HG02840 (cell line): ENCODE results near the gene CDK19.
"Not testable (repeated sequence)": the region's sequence is repeated elsewhere in the genome, so short reads cannot be mapped to it uniquely, and the experiment has no call there.

Experiments
- ATAC-seq: cut with Tn5 transposase; IDR thresholded peaks from one replicate; pipeline ENCODE4 v1.9.1; 2021; ENCODE audit warnings: mild to moderate bottlenecking, moderate library complexity, moderate number of reproducible peaks; ENCODE audit not compliant: unreplicated experiment, low FRiP score

Gene CDK19

DNA sequence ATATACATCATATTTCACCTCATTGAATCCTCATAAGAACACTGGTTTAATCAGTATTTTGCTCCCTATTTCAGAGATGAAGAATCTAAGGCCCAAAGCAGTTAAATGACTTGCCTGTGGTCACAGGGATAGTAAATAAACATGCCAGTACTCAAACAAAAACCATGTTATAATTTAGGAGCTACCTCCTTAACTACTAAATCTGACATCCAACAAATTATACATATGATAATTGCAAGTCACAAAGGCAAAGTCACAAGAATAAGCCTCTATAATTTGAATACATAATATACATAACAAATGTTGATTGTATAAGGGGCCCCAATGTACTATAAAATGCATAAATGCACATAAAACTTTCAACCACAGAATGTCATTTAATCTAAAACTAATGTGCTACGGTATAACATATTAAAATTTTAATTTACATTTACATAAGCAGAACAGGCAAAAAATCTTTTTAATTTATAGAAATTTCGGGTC is 181.5 kb downstream of the CDK19 start:
- no peak for ATAC-seq

GRCh38 chr6:110629153-110629552 is 186.1 kb downstream of the CDK19 start:
- ATAC-seq = no peak

DNA sequence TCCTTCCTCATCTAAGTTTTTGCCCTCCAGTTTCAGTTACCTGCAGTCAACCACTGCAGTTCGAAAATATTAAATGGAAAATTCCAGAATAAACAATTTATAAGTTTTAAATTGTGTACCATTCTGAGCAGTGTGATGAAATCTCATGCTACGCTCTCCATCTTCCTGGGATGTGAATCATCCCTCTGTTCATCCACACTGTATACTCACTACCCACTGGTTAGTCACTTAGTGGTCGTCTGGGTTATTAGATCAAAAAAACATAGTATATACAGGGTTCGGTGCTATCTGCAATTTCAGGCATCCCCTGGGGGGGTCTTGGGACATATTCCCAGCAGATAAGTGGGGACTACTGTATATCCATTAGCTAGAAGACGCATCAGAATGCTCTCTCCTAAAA is 186.9 kb downstream of the CDK19 start:
- ATAC-seq = no peak

DNA sequence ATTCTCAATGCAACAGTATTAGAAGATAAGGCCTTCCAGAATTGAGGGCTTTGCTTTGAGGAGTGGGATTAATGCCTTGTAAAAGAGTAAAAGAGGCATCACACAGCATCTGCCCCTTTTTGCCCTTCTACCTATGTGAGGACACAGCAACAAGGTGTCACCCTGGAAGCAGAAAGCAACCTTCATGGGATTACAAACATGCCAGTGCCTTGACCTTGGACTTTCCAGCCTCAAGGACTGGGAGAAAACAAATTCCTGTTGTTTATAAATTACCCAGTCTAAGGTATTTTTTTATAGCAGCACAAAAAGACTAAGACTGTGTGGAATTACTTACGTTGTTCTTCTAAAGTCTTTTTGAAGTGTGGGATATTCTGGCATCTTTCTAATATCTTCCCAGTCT is 188.8 kb downstream of the CDK19 start:
- ATAC-seq = no peak

DNA sequence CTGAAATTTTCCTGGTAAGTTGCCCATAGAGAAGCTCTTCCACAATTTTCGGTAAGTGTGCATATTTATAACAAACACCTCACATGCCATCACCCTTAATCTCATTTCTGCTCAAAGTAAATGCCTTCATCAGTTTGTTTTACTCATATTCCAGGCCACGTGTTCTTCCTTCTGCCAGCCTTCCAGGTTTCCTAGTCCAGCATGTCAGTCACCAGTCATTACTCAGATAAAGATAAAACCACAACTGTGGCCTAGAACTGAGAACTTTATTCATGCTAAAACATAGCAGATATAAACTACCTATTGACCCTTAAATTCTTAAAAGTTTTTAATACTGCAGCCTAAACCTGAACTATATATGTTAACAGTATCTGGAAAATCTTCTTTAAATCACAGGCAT is 189.4 kb downstream of the CDK19 start:
- no peak for ATAC-seq

- ATAC-seq = no peak
These were observed 192.2 kb downstream of the CDK19 start for GRCh38 chr6:110622912-110623578.

- no peak for ATAC-seq
These were observed 194.2 kb downstream of the CDK19 start for GRCh38 chr6:110621061-110621460.

DNA sequence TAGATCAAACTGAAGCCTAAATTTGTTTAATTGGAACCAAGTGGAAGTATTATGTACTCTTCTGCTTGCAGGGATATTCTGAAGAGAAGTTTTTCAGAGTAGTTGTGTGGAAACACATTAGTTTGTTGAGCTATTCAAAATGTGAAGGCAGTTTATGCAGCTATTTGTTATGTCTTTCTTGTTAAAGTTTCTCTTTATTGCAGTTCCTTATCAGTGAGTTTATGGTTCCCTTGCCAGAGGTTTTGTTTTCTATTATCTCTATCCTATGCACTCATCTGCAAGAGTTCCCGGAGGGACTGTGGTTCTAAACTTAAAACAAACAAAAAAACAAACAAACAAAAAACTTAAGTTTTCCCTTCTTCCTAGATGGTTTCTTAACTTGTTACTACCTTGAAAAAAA is 195.2 kb downstream of the CDK19 start:
- no peak for ATAC-seq

DNA sequence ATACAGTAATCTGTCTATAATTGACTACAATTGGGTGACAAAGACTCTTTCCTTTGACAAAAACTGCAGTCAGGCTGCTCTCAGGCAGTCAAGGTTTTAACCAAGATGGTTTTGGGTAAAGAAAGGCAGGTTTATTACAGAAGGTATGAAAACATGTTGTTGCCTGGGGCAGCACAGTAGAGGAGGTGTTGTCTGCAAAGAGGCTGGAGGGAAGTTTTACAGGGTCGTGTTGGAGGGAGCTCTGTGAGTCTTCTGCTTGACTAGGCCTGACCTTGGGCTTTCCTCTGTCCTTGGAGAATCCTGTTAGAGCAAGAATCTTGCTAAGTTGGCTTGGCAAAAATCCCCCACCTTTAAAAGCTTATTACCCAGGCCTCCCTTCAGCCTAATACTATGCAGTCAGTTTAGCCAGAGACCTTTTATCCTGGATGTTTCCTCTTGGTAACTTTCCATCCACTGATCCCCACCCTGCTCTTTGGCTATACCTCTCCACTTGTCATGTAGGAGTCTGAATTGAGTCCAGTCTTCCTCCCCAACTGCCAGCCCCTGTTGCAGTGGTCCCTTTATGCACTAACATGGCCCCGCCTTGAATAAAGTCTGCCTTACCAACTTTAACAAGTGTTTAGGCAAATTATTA is 195.9 kb downstream of the CDK19 start:
- ATAC-seq = no peak

DNA sequence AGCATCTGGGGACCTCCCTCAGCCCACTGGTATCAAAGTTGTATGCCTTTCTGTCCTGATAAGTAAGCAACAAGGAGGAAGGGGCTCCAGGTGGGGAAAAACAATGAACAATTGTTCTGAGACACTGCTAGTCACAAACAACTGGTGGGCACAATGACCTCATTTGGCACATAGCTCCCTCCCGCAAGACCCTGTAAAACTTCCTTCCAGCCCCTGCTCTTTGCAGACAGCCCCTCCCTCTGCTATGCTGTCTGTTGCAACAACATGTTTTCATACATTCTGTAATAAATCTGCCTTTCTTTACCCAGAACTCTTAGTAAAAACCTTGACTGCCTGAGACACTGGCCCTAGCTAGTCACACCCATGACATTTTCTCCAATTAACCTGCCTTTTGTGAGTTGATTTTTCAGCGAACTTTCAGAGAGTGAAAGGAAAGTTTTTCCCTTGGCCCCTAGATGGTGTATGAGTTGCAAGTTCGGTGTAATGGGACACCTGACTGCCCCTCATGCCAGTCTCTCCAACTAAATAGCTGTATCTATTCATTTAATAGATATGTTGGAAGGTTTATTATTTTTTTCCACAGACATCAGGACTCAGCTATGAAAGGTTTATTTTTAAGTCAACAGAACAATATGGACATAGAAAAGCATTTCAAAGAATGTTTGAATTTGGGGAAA is 196.5 kb downstream of the CDK19 start:
- no peak for ATAC-seq

- peak; percentile 82 for ATAC-seq
These were observed 198.2 kb downstream of the CDK19 start for GRCh38 chr6:110617057-110617456.

- ATAC-seq = no peak
These were observed 199.5 kb downstream of the CDK19 start for GRCh38 chr6:110615722-110616121.

DNA sequence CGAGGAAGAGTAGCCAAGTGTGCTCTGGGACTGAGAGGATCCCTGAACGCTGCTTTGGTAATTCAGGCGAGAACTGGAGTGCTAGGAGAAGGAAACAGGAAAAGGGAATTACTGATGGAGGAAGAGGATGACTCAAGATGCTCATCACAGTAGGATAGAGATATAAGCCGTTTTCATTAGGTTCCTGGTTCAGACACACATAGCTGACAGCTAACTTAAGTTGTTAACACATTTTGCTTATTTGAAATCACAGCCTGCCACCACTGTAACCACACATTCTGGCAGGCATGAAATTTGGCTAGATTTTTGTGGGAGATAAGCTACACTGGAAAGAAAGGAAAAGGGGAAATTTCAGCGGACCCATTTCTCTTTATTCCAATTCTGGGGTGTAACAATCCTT is 200.7 kb downstream of the CDK19 start:
- ATAC-seq = no peak

GRCh38 chr6:110614106-110614505 is 201.2 kb downstream of the CDK19 start:
- ATAC-seq = no peak

- ATAC-seq = no peak
These were observed 201.9 kb downstream of the CDK19 start for GRCh38 chr6:110613356-110613755.

- ATAC-seq = no peak
These were observed 203.0 kb downstream of the CDK19 start for GRCh38 chr6:110612298-110612697.

- ATAC-seq = no peak
These were observed 206.2 kb downstream of the CDK19 start for GRCh38 chr6:110609101-110609500.

DNA sequence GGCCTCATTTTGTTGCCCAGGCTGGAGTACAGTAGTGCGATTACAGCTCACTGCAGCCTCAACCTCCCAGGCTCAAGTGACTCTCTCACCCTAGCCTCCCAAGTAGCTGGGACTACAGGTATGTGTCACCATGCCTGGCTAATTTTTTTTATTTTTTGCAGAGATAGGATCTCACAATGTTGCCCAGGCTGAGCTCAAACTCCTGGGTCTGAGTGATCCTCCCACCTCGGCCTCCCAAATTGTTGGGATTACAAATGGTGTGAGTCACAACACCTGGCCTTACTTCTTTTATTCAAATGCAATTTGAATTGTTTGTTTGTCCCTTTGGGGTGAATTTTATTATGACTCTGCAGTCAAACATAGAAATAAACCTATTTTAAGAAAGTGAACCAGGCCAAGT is 207.1 kb downstream of the CDK19 start:
- ATAC-seq = no peak

DNA sequence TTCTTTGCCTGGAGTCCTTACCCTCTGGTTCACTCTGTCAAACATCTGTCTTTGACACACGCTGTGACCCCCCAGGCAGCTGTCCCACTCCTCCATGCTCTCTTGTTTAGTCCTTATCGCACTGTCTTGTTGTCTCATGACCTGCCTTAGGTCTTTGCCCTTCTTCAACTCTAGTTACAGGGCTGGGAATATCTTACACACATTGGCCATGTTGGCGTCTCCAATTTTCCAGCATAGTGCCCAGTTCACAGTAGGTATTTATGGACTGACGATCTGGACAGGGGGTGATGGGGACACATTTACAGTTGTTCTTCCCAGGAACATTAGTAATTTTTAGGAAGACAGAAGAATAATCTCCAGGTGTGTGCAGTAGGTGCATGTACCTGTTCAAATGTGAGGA is 209.1 kb downstream of the CDK19 start:
- no peak for ATAC-seq

DNA sequence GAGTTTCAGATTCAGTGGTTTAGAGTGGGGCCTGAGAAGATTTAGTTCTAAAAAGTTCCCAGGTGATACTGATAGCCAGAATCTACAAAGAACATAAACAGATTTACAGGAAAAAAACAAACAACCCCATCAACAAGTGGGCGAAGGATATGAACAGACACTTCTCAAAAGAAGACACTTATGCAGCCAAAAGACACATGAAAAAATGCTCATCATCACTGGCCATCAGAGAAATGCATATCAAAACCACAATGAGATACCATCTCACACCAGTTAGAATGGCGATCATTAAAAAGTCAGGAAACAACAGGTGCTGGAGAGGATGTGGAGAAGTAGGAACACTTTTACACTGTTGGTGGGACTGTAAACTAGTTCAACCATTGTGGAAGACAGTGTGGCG is 214.6 kb downstream of the CDK19 start:
- not testable (repeated sequence) for ATAC-seq

DNA sequence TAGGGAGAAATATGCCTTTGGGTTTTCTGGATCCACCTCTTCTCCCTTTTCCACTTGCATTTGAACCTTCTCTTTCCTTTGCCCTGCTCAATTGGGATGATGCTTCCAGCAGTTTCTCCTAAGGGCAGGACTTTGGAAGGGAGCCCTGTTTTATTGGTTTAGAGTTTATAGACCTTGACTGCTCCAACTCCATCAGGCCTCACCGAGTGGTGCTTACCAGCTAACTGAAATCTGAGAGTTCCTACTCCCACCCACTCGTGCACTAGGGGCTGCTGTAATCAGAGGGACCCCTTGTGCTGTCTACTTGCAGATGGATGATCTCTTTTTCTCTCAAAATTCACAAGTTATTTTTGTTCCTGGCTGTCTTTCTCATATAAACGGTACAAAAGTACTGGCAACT is 217.5 kb downstream of the CDK19 start:
- ATAC-seq = no peak

DNA sequence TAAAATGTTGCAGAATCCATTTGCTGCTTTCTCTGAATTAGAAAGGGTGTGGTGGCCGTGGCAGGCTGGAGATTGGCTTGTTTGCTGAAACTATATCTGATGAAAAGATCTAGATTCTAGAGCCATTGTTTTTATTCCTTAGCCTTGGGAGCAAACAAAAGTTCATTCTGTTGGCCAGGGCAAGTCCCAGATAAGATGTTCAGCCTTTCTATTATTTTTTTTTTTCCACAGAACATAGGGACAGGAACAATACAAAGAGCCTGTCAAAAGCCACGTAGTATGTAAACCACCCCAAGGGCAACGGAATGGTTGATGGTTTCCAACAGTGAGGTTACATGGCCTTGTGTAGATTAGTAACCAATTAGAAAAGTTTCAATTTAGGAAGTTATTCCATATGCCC is 218.9 kb downstream of the CDK19 start:
- no peak for ATAC-seq
